HL-60 (cell line): ENCODE results near the gene ESPN.

Source experiments
- DNase-seq, 2 experiments: peaks; one replicate each; pipeline ENCODE4 v3.0.0-alpha.2; 2010 to 2020; ENCODE audit warnings: low read depth in 1 of 2, low spot score in 1 of 2
- H3K27ac ChIP-seq: fragments of 250-450 bp; sonication (Bioruptor Pico); replicated peaks from 2 replicates; pipeline ENCODE4 v1.5.1; 2020; ENCODE audit warnings: mild to moderate bottlenecking, moderate library complexity
- H3K27me3 ChIP-seq: fragments of 250-450 bp; sonication (Bioruptor Pico); 2 replicates; pipeline ENCODE4 v1.5.1; 2021; ENCODE audit warnings: mild to moderate bottlenecking, moderate library complexity; ENCODE audit not compliant: insufficient read depth, poor library complexity, severe bottlenecking
- H3K4me3 ChIP-seq: replicated peaks from 2 replicates; pipeline ENCODE4 v1.5.1; 2011; ENCODE audit warnings: mild to moderate bottlenecking, control low read depth, low read length; ENCODE audit not compliant: insufficient read depth
- CTCF ChIP-seq: IDR thresholded peaks from one replicate; pipeline ENCODE4 v1.5.1; 2011; ENCODE audit warnings: low read length, control low read depth, inconsistent platforms; ENCODE audit not compliant: insufficient read depth
- GABPA ChIP-seq: IDR thresholded peaks from 2 replicates; pipeline ENCODE4 v1.6.1; 2012; ENCODE audit warnings: low read depth
- POLR2AphosphoS5 ChIP-seq: IDR thresholded peaks from 2 replicates; pipeline ENCODE4 v1.6.1; 2012; ENCODE audit warnings: low read depth
- REST ChIP-seq: IDR thresholded peaks from 2 replicates; pipeline ENCODE4 v1.6.1; 2012; ENCODE audit warnings: low read depth; ENCODE audit not compliant: insufficient replicate concordance
- SPI1 ChIP-seq: IDR thresholded peaks from 2 replicates; pipeline ENCODE4 v1.6.1; 2012; ENCODE audit warnings: low read depth, mild to moderate bottlenecking, borderline replicate concordance

The ESPN gene

GRCh38 chr1:6502000-6502891, 77.7 kb downstream of the ESPN start:
- no peak for DNase-seq
- Histone ChIP-seq H3K27ac (no peak overlapping the region), H3K4me3 (no peak overlapping the region), H3K27me3 (peaks cover 23% of the 10 kb centered on the region)
- no peak for TF ChIP-seq SPI1
- no peak for TF ChIP-seq GABPA
- TF ChIP-seq REST, result no peak
- TF ChIP-seq POLR2AphosphoS5, result no peak
- TF ChIP-seq CTCF, result no peak

- no peak for DNase-seq
- TF ChIP-seq POLR2AphosphoS5 (no peak), SPI1 (no peak), REST (no peak)
- H3K27ac ChIP-seq, result no peak overlapping the region
- H3K27me3 ChIP-seq, result peaks cover 10% of the 10 kb centered on the region
- no peak overlapping the region for H3K4me3 ChIP-seq
Observed at GRCh38 chr1:6503884-6504602, 79.5 kb downstream of the ESPN start.

- Histone ChIP-seq H3K27ac (no peak overlapping the region), H3K4me3 (no peak overlapping the region), H3K27me3 (peaks cover 5% of the 10 kb centered on the region)
- no peak for DNase-seq
- TF ChIP-seq POLR2AphosphoS5 (no peak), REST (no peak)
Observed at GRCh38 chr1:6504887-6505286, 80.3 kb downstream of the ESPN start.
